ENCODE results near the gene VAX1.

- TF ChIP-seq BHLHE40 (IDR thresholded peaks at IDR 0.05; ENCODE audit: low read length) (no peak), PATZ1 (CRISPR knock-in tag; IDR thresholded peaks at IDR 0.05; ENCODE audit: borderline replicate concordance) (no peak), REST (IDR thresholded peaks at IDR 0.05; ENCODE audit: borderline replicate concordance) (no peak), REST (CRISPR knock-in tag; IDR thresholded peaks at IDR 0.05; ENCODE audit: low read depth) (no peak), POLR2AphosphoS5 (IDR thresholded peaks at IDR 0.05; ENCODE audit: control insufficient read depth, insufficient read depth, low read depth, low read length) (no peak), ZNF197 (CRISPR knock-in tag; IDR thresholded peaks at IDR 0.05; ENCODE audit: low read depth) (no peak), MEF2D (tag; conservative IDR thresholded peaks at IDR 0.05; ENCODE audit: low read depth) (no peak), ZNF224 (CRISPR knock-in tag; IDR thresholded peaks at IDR 0.05) (no peak), EZH2 (IDR thresholded peaks at IDR 0.05; ENCODE audit: borderline replicate concordance, low read depth, low read length) (no peak), CTCF (IDR thresholded peaks at IDR 0.05 in 2 of 3, conservative IDR thresholded peaks at IDR 0.05 in 1 of 3; ENCODE audit: insufficient read depth in 2 of 3, low read depth in 1 of 3, low read length in 3 of 3) (no peak), GABPB1 (CRISPR knock-in tag; IDR thresholded peaks at IDR 0.05) (no peak), CEBPB (tag; IDR thresholded peaks at IDR 0.05) (no peak), COPS2 (conservative IDR thresholded peaks at IDR 0.05) (no peak), SMARCC2 (IDR thresholded peaks at IDR 0.05; ENCODE audit: low read depth) (no peak)
- TF ChIP-seq, protein P1, sequence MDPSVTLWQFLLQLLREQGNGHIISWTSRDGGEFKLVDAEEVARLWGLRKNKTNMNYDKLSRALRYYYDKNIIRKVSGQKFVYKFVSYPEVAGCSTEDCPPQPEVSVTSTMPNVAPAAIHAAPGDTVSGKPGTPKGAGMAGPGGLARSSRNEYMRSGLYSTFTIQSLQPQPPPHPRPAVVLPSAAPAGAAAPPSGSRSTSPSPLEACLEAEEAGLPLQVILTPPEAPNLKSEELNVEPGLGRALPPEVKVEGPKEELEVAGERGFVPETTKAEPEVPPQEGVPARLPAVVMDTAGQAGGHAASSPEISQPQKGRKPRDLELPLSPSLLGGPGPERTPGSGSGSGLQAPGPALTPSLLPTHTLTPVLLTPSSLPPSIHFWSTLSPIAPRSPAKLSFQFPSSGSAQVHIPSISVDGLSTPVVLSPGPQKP (CRISPR knock-in tag; IDR thresholded peaks at IDR 0.05), result no peak
Observed at GRCh38 chr10:117167346-117167788, 29.3 kb upstream of the VAX1 start.

Data from K562 (cell line).